Liver (tissue), 9 donors: Measurements from ENCODE around the gene COCH. TPM values are rescaled to one million over a fixed set of nuclear protein-coding genes. Genes with fewer than 3 reads are reported as not detected.

ENCODE experiments used
- DNase-seq: peaks from one replicate; pipeline ENCODE4 v3.0.0-alpha.2; 2017; ENCODE audit warnings: low spot score
- H3K27ac ChIP-seq, 2 donors: one replicate each; pipeline ENCODE4 v1.7.0; 2013; ENCODE audit warnings: inconsistent platforms in 2 of 2, low read length in 2 of 2, control low read depth in 1 of 2, low read depth in 1 of 2, mild to moderate bottlenecking in 1 of 2
- H3K27me3 ChIP-seq, 4 donors: one replicate each; pipeline versions ENCODE4 v1.6.1 to v1.7.0; 2013; ENCODE audit warnings: low read length in 3 of 4, inconsistent platforms in 1 of 4, mild to moderate bottlenecking in 1 of 4, moderate library complexity in 1 of 4; ENCODE audit not compliant: control insufficient read depth in 4 of 4, insufficient read depth in 4 of 4
- H3K36me3 ChIP-seq, 4 donors: one replicate each; pipeline versions ENCODE4 v1.6.1 to v1.7.0; 2013; ENCODE audit warnings: low read length in 3 of 4, mild to moderate bottlenecking in 3 of 4, low read depth in 1 of 4, moderate library complexity in 1 of 4; ENCODE audit not compliant: control insufficient read depth in 4 of 4, insufficient read depth in 3 of 4
- H3K4me1 ChIP-seq, 4 donors: one replicate each; pipeline versions ENCODE4 v1.6.1 to v1.7.0; 2013; ENCODE audit warnings: low read length in 3 of 4, mild to moderate bottlenecking in 3 of 4, moderate library complexity in 1 of 4; ENCODE audit not compliant: control insufficient read depth in 4 of 4, insufficient read depth in 4 of 4
- H3K4me3 ChIP-seq, 3 donors: one replicate each; pipeline versions ENCODE4 v1.6.1 to v1.7.0; 2013; ENCODE audit warnings: low read length in 3 of 3, control low read depth in 1 of 3, low read depth in 1 of 3, mild to moderate bottlenecking in 1 of 3
- H3K9ac ChIP-seq, 2 donors: one replicate each; pipeline ENCODE4 v1.7.0; 2013; ENCODE audit warnings: low read length in 2 of 2, mild to moderate bottlenecking in 2 of 2, moderate library complexity in 2 of 2, control low read depth in 1 of 2, low read depth in 1 of 2
- H3K9me3 ChIP-seq, 4 donors: one replicate each; pipeline versions ENCODE4 v1.6.1 to v1.7.0; 2013; ENCODE audit warnings: low read length in 3 of 4; ENCODE audit not compliant: control insufficient read depth in 4 of 4
- EGR1 ChIP-seq, 2 donors: IDR thresholded peaks; 2 replicates each; pipeline ENCODE4 v1.6.1; 2016 to 2018; ENCODE audit warnings: antibody characterized with exemption in 2 of 2, low read depth in 2 of 2
- FOXA1 ChIP-seq: IDR thresholded peaks from 2 replicates; pipeline ENCODE4 v1.6.1; 2016; ENCODE audit warnings: antibody characterized with exemption
- HNF4A ChIP-seq, 2 donors: conservative IDR thresholded peaks; 2 replicates each; pipeline ENCODE4 v1.6.1; 2016; ENCODE audit warnings: antibody characterized with exemption in 2 of 2, mild to moderate bottlenecking in 2 of 2
- HNF4G ChIP-seq: IDR thresholded peaks from 2 replicates; pipeline ENCODE4 v1.6.1; 2016; ENCODE audit warnings: antibody characterized with exemption
- JUND ChIP-seq, 2 donors: IDR thresholded peaks; 2 replicates each; pipeline ENCODE4 v1.6.1; 2016; ENCODE audit warnings: antibody characterized with exemption in 2 of 2
- NR2F2 ChIP-seq: IDR thresholded peaks from 2 replicates; pipeline ENCODE4 v1.6.1; 2016; ENCODE audit warnings: antibody characterized with exemption
- RAD21 ChIP-seq, 2 donors: IDR thresholded peaks; 2 replicates each; pipeline ENCODE4 v1.6.1; 2016; ENCODE audit warnings: antibody characterized with exemption in 2 of 2, mild to moderate bottlenecking in 2 of 2
- RXRA ChIP-seq, 2 donors: IDR thresholded peaks; 2 replicates each; pipeline ENCODE4 v1.6.1; 2017 to 2018; ENCODE audit warnings: antibody characterized with exemption in 2 of 2, mild to moderate bottlenecking in 1 of 2
- SP1 ChIP-seq: IDR thresholded peaks from 2 replicates; pipeline ENCODE4 v1.6.1; 2018; ENCODE audit warnings: antibody characterized with exemption, mild to moderate bottlenecking
- TAF1 ChIP-seq: conservative IDR thresholded peaks from 2 replicates; pipeline ENCODE4 v1.6.1; 2016; ENCODE audit warnings: antibody characterized with exemption, mild to moderate bottlenecking
- YY1 ChIP-seq: IDR thresholded peaks from 2 replicates; pipeline ENCODE4 v1.6.1; 2016; ENCODE audit warnings: antibody characterized with exemption, mild to moderate bottlenecking
- WGBS: extraction: QIAGEN DNeasy Blood & Tissue Kit; methylation state at CpG from one replicate; pipeline ENCODE4 v1.1.7; 2013; 5-methylcytosine and 5-hydroxymethylcytosine counted together
- polyA plus RNA-seq, 2 donors: library from polyadenylated mRNA; stranded (reverse) in 1 of 2; unstranded in 1 of 2; fragments of 200-250 nt in 1 of 2; fragments of >200 nt in 1 of 2; fragmentation: Nextera tagmentation in 1 of 2; extraction: Ambion mirVana in 1 of 2; gene quantifications; one replicate each; pipeline versions ENCODE4 v1.2.1 to v1.2.3, GENCODE V29; 2013 to 2015
- total RNA-seq, 2 donors: library from RNA; depleted of rRNA; stranded (reverse); fragments of >200 nt; gene quantifications; one replicate each; pipeline ENCODE4 v1.2.3, GENCODE V29; 2014
- TF ChIP-seq, protein P1 (sequence below): IDR thresholded peaks from 2 replicates; pipeline ENCODE4 v1.6.1; 2016; ENCODE audit warnings: antibody characterized with exemption, mild to moderate bottlenecking
- TF ChIP-seq, protein P2 (sequence below): fragments of 150-350 bp; IDR thresholded peaks from 2 replicates; pipeline ENCODE4 v1.5.1; 2017; ENCODE audit warnings: improper control_type of control experiment, low read depth, low read length; ENCODE audit not compliant: missing input control
- TF ChIP-seq, protein P3 (sequence below): IDR thresholded peaks from 2 replicates; pipeline ENCODE4 v1.6.1; 2016; ENCODE audit warnings: antibody characterized with exemption
- TF ChIP-seq, protein P4 (sequence below): IDR thresholded peaks from 2 replicates; pipeline ENCODE4 v1.6.1; 2016; ENCODE audit warnings: antibody characterized with exemption
- TF ChIP-seq, protein P5 (sequence below): IDR thresholded peaks from 2 replicates; pipeline ENCODE4 v1.6.1; 2016; ENCODE audit warnings: antibody characterized with exemption
- donor health status: healthy.
- donor health status: healthy.
- donor health status: healthy.
- donor health status: healthy.
- donor health status: healthy.

COCH gene
- total and polyA plus RNA-seq, 4 donors = 0.33 to 2.5 (median 0.49) TPM

DNA sequence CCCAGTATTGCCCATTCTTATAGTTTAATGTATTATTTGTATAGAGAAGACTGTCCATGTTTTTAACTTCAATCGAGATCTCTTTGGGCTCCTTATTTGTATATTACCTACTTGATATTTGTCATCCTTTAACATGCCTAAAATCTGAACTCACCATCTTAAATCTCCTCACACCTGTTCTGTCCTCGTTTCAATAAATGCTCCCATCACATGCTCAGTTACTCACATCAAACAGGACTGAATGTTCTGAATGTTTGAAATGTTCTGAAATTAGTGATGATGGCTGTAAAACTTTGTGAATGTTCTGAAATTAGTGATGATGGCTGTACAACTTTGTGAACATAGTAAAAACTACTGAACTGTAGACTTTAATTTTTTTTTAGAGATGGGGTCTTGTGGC, 34.5 kb downstream of the COCH start (continued):
- TF ChIP-seq, protein P1, sequence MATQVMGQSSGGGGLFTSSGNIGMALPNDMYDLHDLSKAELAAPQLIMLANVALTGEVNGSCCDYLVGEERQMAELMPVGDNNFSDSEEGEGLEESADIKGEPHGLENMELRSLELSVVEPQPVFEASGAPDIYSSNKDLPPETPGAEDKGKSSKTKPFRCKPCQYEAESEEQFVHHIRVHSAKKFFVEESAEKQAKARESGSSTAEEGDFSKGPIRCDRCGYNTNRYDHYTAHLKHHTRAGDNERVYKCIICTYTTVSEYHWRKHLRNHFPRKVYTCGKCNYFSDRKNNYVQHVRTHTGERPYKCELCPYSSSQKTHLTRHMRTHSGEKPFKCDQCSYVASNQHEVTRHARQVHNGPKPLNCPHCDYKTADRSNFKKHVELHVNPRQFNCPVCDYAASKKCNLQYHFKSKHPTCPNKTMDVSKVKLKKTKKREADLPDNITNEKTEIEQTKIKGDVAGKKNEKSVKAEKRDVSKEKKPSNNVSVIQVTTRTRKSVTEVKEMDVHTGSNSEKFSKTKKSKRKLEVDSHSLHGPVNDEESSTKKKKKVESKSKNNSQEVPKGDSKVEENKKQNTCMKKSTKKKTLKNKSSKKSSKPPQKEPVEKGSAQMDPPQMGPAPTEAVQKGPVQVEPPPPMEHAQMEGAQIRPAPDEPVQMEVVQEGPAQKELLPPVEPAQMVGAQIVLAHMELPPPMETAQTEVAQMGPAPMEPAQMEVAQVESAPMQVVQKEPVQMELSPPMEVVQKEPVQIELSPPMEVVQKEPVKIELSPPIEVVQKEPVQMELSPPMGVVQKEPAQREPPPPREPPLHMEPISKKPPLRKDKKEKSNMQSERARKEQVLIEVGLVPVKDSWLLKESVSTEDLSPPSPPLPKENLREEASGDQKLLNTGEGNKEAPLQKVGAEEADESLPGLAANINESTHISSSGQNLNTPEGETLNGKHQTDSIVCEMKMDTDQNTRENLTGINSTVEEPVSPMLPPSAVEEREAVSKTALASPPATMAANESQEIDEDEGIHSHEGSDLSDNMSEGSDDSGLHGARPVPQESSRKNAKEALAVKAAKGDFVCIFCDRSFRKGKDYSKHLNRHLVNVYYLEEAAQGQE = no peak

DNA sequence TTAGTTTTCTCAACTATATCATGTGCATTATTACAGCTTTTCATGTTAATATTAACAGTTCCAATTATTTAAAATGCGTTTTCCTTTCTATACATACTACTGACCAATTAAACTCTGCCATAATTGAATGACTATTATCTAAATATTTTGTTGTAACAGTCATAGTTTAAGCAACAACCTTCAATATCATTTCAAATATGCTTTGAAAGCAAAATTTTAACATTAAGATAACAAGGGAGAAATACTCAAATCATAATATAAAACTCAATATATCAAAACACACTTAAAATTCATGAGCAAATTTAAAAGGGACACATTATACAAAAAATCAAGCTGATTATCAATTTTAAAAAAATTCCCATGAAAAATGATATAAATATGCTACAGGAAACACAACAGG, 40.5 kb downstream of the COCH start:
- peaks cover 5 to 21% (median 15%) of the 10 kb centered on the region in 4 donors for H3K36me3 ChIP-seq
- H3K27me3 ChIP-seq = no peaks in the 10 kb centered on the region
- no peak for DNase-seq
- 97% methylated on average over 1 of the region's 1 CpG for WGBS
- H3K4me3 ChIP-seq = no peak overlapping the region
- H3K9me3 ChIP-seq = no peaks in the 10 kb centered on the region
- no peak overlapping the region for H3K27ac ChIP-seq
- TF ChIP-seq SP1 = no peak
- TF ChIP-seq RXRA (IDR thresholded peaks at IDR 0.05) = no peak
- TF ChIP-seq TAF1 = no peak
- TF ChIP-seq NR2F2 = no peak
- no peak for TF ChIP-seq HNF4A (conservative IDR thresholded peaks at IDR 0.05)
- TF ChIP-seq, protein P1 = no peak
- no peak for TF ChIP-seq JUND (IDR thresholded peaks at IDR 0.05)
- TF ChIP-seq, protein P2, sequence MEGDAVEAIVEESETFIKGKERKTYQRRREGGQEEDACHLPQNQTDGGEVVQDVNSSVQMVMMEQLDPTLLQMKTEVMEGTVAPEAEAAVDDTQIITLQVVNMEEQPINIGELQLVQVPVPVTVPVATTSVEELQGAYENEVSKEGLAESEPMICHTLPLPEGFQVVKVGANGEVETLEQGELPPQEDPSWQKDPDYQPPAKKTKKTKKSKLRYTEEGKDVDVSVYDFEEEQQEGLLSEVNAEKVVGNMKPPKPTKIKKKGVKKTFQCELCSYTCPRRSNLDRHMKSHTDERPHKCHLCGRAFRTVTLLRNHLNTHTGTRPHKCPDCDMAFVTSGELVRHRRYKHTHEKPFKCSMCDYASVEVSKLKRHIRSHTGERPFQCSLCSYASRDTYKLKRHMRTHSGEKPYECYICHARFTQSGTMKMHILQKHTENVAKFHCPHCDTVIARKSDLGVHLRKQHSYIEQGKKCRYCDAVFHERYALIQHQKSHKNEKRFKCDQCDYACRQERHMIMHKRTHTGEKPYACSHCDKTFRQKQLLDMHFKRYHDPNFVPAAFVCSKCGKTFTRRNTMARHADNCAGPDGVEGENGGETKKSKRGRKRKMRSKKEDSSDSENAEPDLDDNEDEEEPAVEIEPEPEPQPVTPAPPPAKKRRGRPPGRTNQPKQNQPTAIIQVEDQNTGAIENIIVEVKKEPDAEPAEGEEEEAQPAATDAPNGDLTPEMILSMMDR = no peak
- no peak for TF ChIP-seq YY1
- no peak for TF ChIP-seq HNF4G
- no peak for TF ChIP-seq FOXA1
- no peak for TF ChIP-seq EGR1 (IDR thresholded peaks at IDR 0.05; ENCODE audit: low read depth in 2 of 2)
- TF ChIP-seq, protein P3, sequence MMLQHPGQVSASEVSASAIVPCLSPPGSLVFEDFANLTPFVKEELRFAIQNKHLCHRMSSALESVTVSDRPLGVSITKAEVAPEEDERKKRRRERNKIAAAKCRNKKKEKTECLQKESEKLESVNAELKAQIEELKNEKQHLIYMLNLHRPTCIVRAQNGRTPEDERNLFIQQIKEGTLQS = no peak
- TF ChIP-seq, protein P4, sequence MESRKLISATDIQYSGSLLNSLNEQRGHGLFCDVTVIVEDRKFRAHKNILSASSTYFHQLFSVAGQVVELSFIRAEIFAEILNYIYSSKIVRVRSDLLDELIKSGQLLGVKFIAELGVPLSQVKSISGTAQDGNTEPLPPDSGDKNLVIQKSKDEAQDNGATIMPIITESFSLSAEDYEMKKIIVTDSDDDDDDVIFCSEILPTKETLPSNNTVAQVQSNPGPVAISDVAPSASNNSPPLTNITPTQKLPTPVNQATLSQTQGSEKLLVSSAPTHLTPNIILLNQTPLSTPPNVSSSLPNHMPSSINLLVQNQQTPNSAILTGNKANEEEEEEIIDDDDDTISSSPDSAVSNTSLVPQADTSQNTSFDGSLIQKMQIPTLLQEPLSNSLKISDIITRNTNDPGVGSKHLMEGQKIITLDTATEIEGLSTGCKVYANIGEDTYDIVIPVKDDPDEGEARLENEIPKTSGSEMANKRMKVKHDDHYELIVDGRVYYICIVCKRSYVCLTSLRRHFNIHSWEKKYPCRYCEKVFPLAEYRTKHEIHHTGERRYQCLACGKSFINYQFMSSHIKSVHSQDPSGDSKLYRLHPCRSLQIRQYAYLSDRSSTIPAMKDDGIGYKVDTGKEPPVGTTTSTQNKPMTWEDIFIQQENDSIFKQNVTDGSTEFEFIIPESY = no peak
- no peak for TF ChIP-seq RAD21 (IDR thresholded peaks at IDR 0.05)
- TF ChIP-seq, protein P5, sequence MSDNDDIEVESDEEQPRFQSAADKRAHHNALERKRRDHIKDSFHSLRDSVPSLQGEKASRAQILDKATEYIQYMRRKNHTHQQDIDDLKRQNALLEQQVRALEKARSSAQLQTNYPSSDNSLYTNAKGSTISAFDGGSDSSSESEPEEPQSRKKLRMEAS = no peak
- no peak overlapping the region for H3K9ac ChIP-seq
- peaks cover 0 to 2% (median 0%) of the 10 kb centered on the region in 4 donors for H3K4me1 ChIP-seq
